Diencephalon (tissue), 1 donor: Measurements from ENCODE around the gene HLA-DOA. TPM values are rescaled to one million over a fixed set of nuclear protein-coding genes. Genes with fewer than 3 reads are reported as not detected.

Experiments
- total RNA-seq: library from RNA; depleted of rRNA; stranded (reverse); fragments of >200 nt; gene quantifications from one replicate; pipeline ENCODE4 v1.2.3, GENCODE V29; 2014

HLA-DOA gene
- 1.2 TPM for total RNA-seq

DNA sequence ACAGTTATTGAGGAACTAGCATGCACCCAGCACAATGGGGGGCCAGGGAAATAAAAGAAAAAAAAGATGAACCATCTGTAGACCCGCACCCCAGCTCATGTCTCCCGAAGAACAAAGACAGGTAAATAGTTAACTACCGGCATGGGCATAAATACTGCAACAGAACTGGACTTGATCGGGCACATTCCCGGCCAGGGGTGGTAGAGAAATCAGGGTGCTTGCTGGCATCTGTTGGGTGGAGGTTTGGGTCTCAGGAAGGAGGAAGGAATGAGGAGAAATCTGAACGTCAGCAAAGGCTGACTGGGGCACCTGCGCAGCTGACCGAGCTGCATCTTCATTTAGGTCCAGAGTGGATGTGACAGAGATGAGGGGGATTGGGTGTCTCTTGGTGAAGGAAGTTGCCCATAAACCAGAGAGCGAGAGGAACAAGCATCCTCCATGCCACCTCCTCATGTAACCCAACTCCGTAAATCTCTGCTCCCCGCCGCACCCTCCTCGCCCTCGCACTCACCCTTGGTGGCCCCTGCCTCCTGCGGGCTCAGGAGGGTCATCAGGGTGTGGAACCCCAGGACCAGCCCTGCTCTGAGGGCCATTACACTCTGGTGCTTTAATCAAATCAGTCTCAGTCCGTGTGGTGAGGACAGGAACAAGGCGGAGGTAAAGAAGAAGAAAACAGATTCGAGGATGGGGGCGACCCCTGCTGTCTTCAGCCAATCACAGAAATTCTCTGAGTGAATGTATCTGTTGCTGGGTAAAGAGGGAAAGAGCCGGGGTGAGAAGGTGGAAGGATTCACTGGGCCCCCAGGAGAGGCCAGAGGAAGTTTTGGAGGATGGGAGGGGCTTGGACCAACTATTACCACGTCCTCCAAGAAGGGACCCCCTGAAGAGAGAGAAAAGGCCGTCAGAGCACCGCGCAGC, at the start of gene HLA-DOA:
Gene HLA-DOA (minus strand): TSS at position 648 of the 918 bp plus-strand sequence.

DNA sequence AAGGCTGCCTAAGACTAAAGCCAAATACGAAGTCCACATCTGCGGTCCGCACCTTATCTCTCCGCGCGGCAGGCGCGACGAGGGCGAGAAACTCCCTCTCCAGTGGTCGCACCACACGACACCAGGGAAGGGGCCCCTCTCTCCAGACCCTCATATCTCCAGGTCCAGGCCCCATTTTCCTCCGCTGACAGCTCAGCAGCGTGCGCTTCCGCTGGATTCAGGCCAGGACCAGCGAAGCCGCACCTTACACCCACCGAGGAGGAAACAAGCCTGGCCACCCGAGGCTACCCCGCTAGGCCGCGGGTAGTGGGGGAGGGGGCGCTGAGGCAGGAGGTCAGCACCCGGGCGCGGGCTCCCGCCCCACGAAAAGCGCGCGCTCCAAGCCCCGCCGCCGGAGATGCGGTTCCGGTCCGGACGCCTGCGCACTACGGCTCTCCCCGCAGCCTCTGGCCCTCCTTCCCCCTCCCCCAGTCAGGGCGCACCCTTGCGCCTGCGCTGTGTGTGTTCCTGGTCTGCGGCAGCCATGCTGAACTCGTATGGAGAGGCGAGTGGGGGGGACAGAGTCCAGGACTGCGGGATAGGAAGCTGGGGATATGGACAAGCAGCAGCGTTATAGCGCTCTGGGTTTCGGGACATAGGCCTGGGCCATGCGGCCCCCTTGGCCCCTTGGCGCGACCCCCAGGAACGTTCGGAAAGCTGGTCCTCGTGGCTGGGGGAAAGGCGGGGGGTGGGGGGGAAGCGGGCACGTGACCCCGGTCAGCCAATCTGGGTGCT, 41.1 kb downstream of the HLA-DOA start, which contains the start of gene BRD2:
Gene BRD2 (plus strand): TSS at position 502 of the 774 bp plus-strand sequence. CDS start 4,305 bp downstream, outside the sequence.

Other genes with a start within 250 kb of the HLA-DOA start
- not detected for gene HLA-DQB2, start 246.1 kb downstream of the HLA-DOA start, total RNA-seq
- not detected for gene HLA-DOB, start 192.6 kb downstream of the HLA-DOA start, total RNA-seq
- 6.5 TPM for gene TAP2, start 170.9 kb downstream of the HLA-DOA start, total RNA-seq
- gene PSMB8, start 165.5 kb downstream of the HLA-DOA start, total RNA-seq, result 5.8 TPM
- gene TAP1, start 155.9 kb downstream of the HLA-DOA start, total RNA-seq, result 8.3 TPM
- 3.2 TPM for gene PSMB9, start 155.4 kb downstream of the HLA-DOA start, total RNA-seq
- gene HLA-DMB, start 68.6 kb downstream of the HLA-DOA start, total RNA-seq, result 2.3 TPM
- 0.46 TPM for gene HLA-DMA, start 56.5 kb downstream of the HLA-DOA start, total RNA-seq
- gene BRD2, start 41.0 kb downstream of the HLA-DOA start, total RNA-seq, result 87.0 TPM
- gene HLA-DPA1, start 64.1 kb upstream of the HLA-DOA start, total RNA-seq, result 2.1 TPM
- gene HLA-DPB1, start 66.4 kb upstream of the HLA-DOA start, total RNA-seq, result 8.3 TPM
- gene COL11A2, start 182.9 kb upstream of the HLA-DOA start, total RNA-seq, result 2.3 TPM
- gene RXRB, start 191.1 kb upstream of the HLA-DOA start, total RNA-seq, result 27.0 TPM
- gene SLC39A7, start 191.3 kb upstream of the HLA-DOA start, total RNA-seq, result 53.1 TPM
- 2.5 TPM for gene HSD17B8, start 195.1 kb upstream of the HLA-DOA start, total RNA-seq
- gene RING1, start 198.9 kb upstream of the HLA-DOA start, total RNA-seq, result 24.2 TPM